HCEC 1CT (cell line): Measurements from ENCODE around the gene PF4V1.

Source experiments
- DNase-seq: peaks from one replicate; pipeline ENCODE4 v3.0.0-alpha.2; 2017

The PF4V1 gene

GRCh38 chr4:73847526-73848182, 5.4 kb upstream of the PF4V1 start:
- no peak for DNase-seq

- no peak for DNase-seq
These were observed 4.8 kb upstream of the PF4V1 start for GRCh38 chr4:73848183-73848777.

GRCh38 chr4:73850261-73850970, 2.7 kb upstream of the PF4V1 start:
- no peak for DNase-seq

- DNase-seq = peak; percentile 23
These were observed 1.8 kb upstream of the PF4V1 start for GRCh38 chr4:73851293-73851692.

GRCh38 chr4:73852771-73853170, 325 bp upstream of the PF4V1 start:
- DNase-seq = no peak

- no peak for DNase-seq
These were observed 800 bp downstream of the PF4V1 start for GRCh38 chr4:73853718-73854473.

- no peak for DNase-seq
These were observed 2.3 kb downstream of the PF4V1 start for GRCh38 chr4:73855406-73855805.

- DNase-seq = peak; percentile 24
These were observed 3.4 kb downstream of the PF4V1 start for GRCh38 chr4:73856518-73856917.

- DNase-seq = peak; percentile 14
These were observed 6.6 kb downstream of the PF4V1 start for GRCh38 chr4:73859614-73860088.

GRCh38 chr4:73860181-73860580, 7.1 kb downstream of the PF4V1 start:
- DNase-seq = no peak

GRCh38 chr4:73860917-73861316, 7.8 kb downstream of the PF4V1 start:
- DNase-seq = no peak

GRCh38 chr4:73862322-73862721, 9.2 kb downstream of the PF4V1 start:
- no peak for DNase-seq

GRCh38 chr4:73864365-73864764, 11.3 kb downstream of the PF4V1 start:
- DNase-seq = peak; percentile 17

GRCh38 chr4:73864961-73865360, 11.9 kb downstream of the PF4V1 start:
- DNase-seq = no peak

GRCh38 chr4:73865431-73866096, 12.5 kb downstream of the PF4V1 start:
- no peak for DNase-seq

- DNase-seq = no peak
These were observed 13.2 kb downstream of the PF4V1 start for GRCh38 chr4:73866246-73866645.

- DNase-seq = peak; percentile 17
These were observed 14.7 kb downstream of the PF4V1 start for GRCh38 chr4:73867783-73868182.

GRCh38 chr4:73868206-73869129, 15.4 kb downstream of the PF4V1 start:
- DNase-seq = no peak

- peak; percentile 12 for DNase-seq
These were observed 16.3 kb downstream of the PF4V1 start, which contains the start of gene CXCL1 for GRCh38 chr4:73869130-73870055. Gene CXCL1 (plus strand): TSS chr4:73869393. CDS start chr4:73869471, 78 bp downstream.

GRCh38 chr4:73870260-73870659, 17.2 kb downstream of the PF4V1 start:
- peak; percentile 20 for DNase-seq
